Endodermal cell (in vitro differentiated cells): ENCODE results near the gene ARHGEF28. TPM values are rescaled to one million over a fixed set of nuclear protein-coding genes. Genes with fewer than 3 reads are reported as not detected.

ENCODE experiments used
- DNase-seq: peaks from one replicate; pipeline ENCODE4 v3.0.0-alpha.2; 2017
- H3K27ac ChIP-seq: 2 replicates; pipeline ENCODE4 v1.5.1; 2013; ENCODE audit warnings: mild to moderate bottlenecking, low read depth, low read length, moderate library complexity
- H3K27me3 ChIP-seq: 2 replicates; pipeline ENCODE4 v1.6.1; 2013; ENCODE audit warnings: mild to moderate bottlenecking, low read length, moderate library complexity; ENCODE audit not compliant: insufficient read depth, control insufficient read depth, poor library complexity, severe bottlenecking
- H3K36me3 ChIP-seq: 2 replicates; pipeline ENCODE4 v1.7.0; 2013; ENCODE audit warnings: mild to moderate bottlenecking, low read length, moderate library complexity; ENCODE audit not compliant: control insufficient read depth, insufficient read depth
- H3K4me1 ChIP-seq: one replicate; pipeline ENCODE4 v1.7.0; 2013; ENCODE audit warnings: low read length; ENCODE audit not compliant: control insufficient read depth, insufficient read depth
- H3K4me3 ChIP-seq: 2 replicates; pipeline ENCODE4 v1.5.1; 2013; ENCODE audit warnings: mild to moderate bottlenecking, low read length, moderate library complexity
- H3K9ac ChIP-seq: 2 replicates; pipeline ENCODE4 v1.6.1; 2013; ENCODE audit warnings: mild to moderate bottlenecking, low read length, moderate library complexity; ENCODE audit not compliant: poor library complexity, severe bottlenecking; ENCODE audit errors: extremely low read depth
- H3K9me3 ChIP-seq: 2 replicates; pipeline ENCODE4 v1.6.1; 2013; ENCODE audit warnings: mild to moderate bottlenecking, low read length, moderate library complexity; ENCODE audit not compliant: control insufficient read depth
- H3K27ac Mint-ChIP-seq: 2 replicates; pipeline ENCODE4 v1.8.0; 2020; ENCODE audit warnings: mixed read lengths
- H3K27me3 Mint-ChIP-seq: 2 replicates; pipeline ENCODE4 v1.8.0; 2021; ENCODE audit warnings: mild to moderate bottlenecking, mixed read lengths; ENCODE audit not compliant: insufficient read depth
- H3K36me3 Mint-ChIP-seq: 2 replicates; pipeline ENCODE4 v1.8.0; 2020; ENCODE audit warnings: low read depth, mixed read lengths
- H3K4me1 Mint-ChIP-seq: 2 replicates; pipeline ENCODE4 v1.8.0; 2020; ENCODE audit warnings: mixed read lengths
- H3K4me3 Mint-ChIP-seq: 2 replicates; pipeline ENCODE4 v1.8.0; 2020; ENCODE audit warnings: mild to moderate bottlenecking, moderate library complexity, mixed read lengths
- H3K9me3 Mint-ChIP-seq: 2 replicates; pipeline ENCODE4 v1.8.0; 2020; ENCODE audit warnings: mild to moderate bottlenecking, mixed read lengths
- CTCF ChIP-seq: fragments of 200-600 bp; sonication (generic); conservative IDR thresholded peaks from 2 replicates; pipeline ENCODE4 v1.5.0; 2021; ENCODE audit warnings: antibody characterized with exemption, mild to moderate bottlenecking
- WGBS, 2 experiments: methylation state at CpG; one replicate each; pipeline versions ENCODE4 v1.1.5 to v1.1.7; 2013; ENCODE audit warnings: missing lambda C conversion rate in 2 of 2, mixed read lengths in 1 of 2; ENCODE audit not compliant: insufficient coverage in 1 of 2, insufficient read length in 1 of 2; 5-methylcytosine and 5-hydroxymethylcytosine counted together
- total RNA-seq, 2 donors: library from RNA; stranded (reverse); fragmentation: NEBNext Ultra II Directional in 1 of 2; extraction: Animal tissue kit (Norgen Biotek cat#: 25700) in 1 of 2; gene quantifications; 2 replicates in 1 of 2; 3 replicates in 1 of 2; pipeline ENCODE4 v1.2.1, GENCODE V29; 2021

Gene ARHGEF28
- total RNA-seq, 2 donors from 2014 or later, result 0.92 to 1.2 TPM

- no peaks in the 10 kb centered on the region for H3K9me3 Mint-ChIP-seq
- H3K36me3 Mint-ChIP-seq, result no peaks in the 10 kb centered on the region
- Histone ChIP-seq H3K36me3 (no peaks in the 10 kb centered on the region), H3K27me3 (no peaks in the 10 kb centered on the region), H3K9me3 (no peaks in the 10 kb centered on the region), H3K27ac (no peak overlapping the region), H3K9ac (no peak overlapping the region), H3K4me1 (peaks cover 7% of the 10 kb centered on the region), H3K4me3 (no peak overlapping the region)
- no peak for DNase-seq
- no CpG with 5 or more reads among the region's 1 CpG for WGBS, 2 experiments
- no peak overlapping the region for H3K27ac Mint-ChIP-seq
- no peaks in the 10 kb centered on the region for H3K27me3 Mint-ChIP-seq
- H3K4me1 Mint-ChIP-seq, result no peaks in the 10 kb centered on the region
- no peak for TF ChIP-seq CTCF
- no peak overlapping the region for H3K4me3 Mint-ChIP-seq
These were observed 204.7 kb downstream of the ARHGEF28 start for GRCh38 chr5:73830646-73831045.

- 79 to 100% methylated on average over 2 of the region's 3 CpGs for WGBS, 2 experiments
- no peak overlapping the region for H3K27ac Mint-ChIP-seq
- no peak overlapping the region for H3K9ac ChIP-seq
- H3K36me3 ChIP-seq, result no peaks in the 10 kb centered on the region
- H3K27ac ChIP-seq, result no peak overlapping the region
- H3K27me3 ChIP-seq, result no peaks in the 10 kb centered on the region
- H3K4me3 Mint-ChIP-seq, result no peak overlapping the region
- no peaks in the 10 kb centered on the region for H3K4me1 Mint-ChIP-seq
- no peaks in the 10 kb centered on the region for H3K9me3 ChIP-seq
- no peak for TF ChIP-seq CTCF
- DNase-seq, result no peak
- no peaks in the 10 kb centered on the region for H3K9me3 Mint-ChIP-seq
- no peaks in the 10 kb centered on the region for H3K27me3 Mint-ChIP-seq
- no peak overlapping the region for H3K4me3 ChIP-seq
- H3K4me1 ChIP-seq, result peaks cover 6% of the 10 kb centered on the region
- H3K36me3 Mint-ChIP-seq, result no peaks in the 10 kb centered on the region
These were observed 205.1 kb downstream of the ARHGEF28 start for GRCh38 chr5:73831066-73831465.

GRCh38 chr5:73834693-73835092, 208.7 kb downstream of the ARHGEF28 start:
- no peaks in the 10 kb centered on the region for H3K9me3 ChIP-seq
- TF ChIP-seq CTCF, result no peak
- WGBS, 2 experiments, result 92% methylated on average over 1 of the region's 2 CpGs; no CpG with 5 or more reads in 1 of the 2 experiments
- H3K4me3 Mint-ChIP-seq, result no peak overlapping the region
- H3K27me3 Mint-ChIP-seq, result no peaks in the 10 kb centered on the region
- no peak overlapping the region for H3K27ac Mint-ChIP-seq
- H3K36me3 Mint-ChIP-seq, result no peaks in the 10 kb centered on the region
- H3K4me1 ChIP-seq, result no peaks in the 10 kb centered on the region
- H3K4me1 Mint-ChIP-seq, result no peaks in the 10 kb centered on the region
- H3K9ac ChIP-seq, result no peak overlapping the region
- no peaks in the 10 kb centered on the region for H3K27me3 ChIP-seq
- H3K9me3 Mint-ChIP-seq, result no peaks in the 10 kb centered on the region
- H3K4me3 ChIP-seq, result no peak overlapping the region
- no peak for DNase-seq
- no peak overlapping the region for H3K27ac ChIP-seq
- no peaks in the 10 kb centered on the region for H3K36me3 ChIP-seq
